Measurements from ENCODE around the gene NPTN. TPM values are rescaled to one million over a fixed set of nuclear protein-coding genes. Genes with fewer than 3 reads are reported as not detected.

NPTN gene
- total and polyA plus RNA-seq, 2 of the 13 experiments (the other 11 are each of a cell fraction or from before 2014, with no cell fraction given): 78.0 to 110 TPM

GRCh38 chr15:73570355-73571032 lies 62.7 kb downstream of the NPTN start:
- FAIRE-seq (no peak), DNase-seq (ENCODE audit: low spot score) (no peak), ATAC-seq (no peak)
- in situ Hi-C loops (cut with HindIII; ENCODE audit: extremely low pct_ligation_motif_present, low pct_unique_long_range_greater_than_20kb): no loop called here
- no peak overlapping the region for H3K4me2 ChIP-seq (ENCODE audit: low read depth, low read length)
- no peak for TF ChIP-seq ZNF101 (CRISPR knock-in tag; IDR thresholded peaks at IDR 0.05; ENCODE audit: borderline replicate concordance, low read depth)
- TF ChIP-seq FOXC1 (CRISPR knock-in tag; IDR thresholded peaks at IDR 0.05; ENCODE audit: borderline replicate concordance): no peak
- no peak for TF ChIP-seq TRAFD1 (CRISPR knock-in tag; IDR thresholded peaks at IDR 0.05; ENCODE audit: borderline replicate concordance)
- peaks cover 25 to 68% of the 10 kb centered on the region in 2 experiments for H3K36me3 ChIP-seq (replicated peaks in 1 of 2; ENCODE audit: control insufficient read depth in 1 of 2, insufficient read depth in 2 of 2, low read length in 2 of 2)
- H2AFZ ChIP-seq (ENCODE audit: low read length): no peak overlapping the region
- no peak overlapping the region for H3K9ac ChIP-seq (ENCODE audit: insufficient read depth, low read depth, low read length)
- no peaks in the 10 kb centered on the region for H3K79me2 ChIP-seq (ENCODE audit: insufficient read depth, low read length)
- no peaks in the 10 kb centered on the region for H3K27me3 ChIP-seq (ENCODE audit: control insufficient read depth in 1 of 2, insufficient read depth in 2 of 2, low read length in 2 of 2)
- POLR2A ChIA-PET: no interaction called here
- intact Hi-C loops (cut with micrococcal nuclease; ENCODE audit: unreplicated experiment): no loop called here
- no peaks in the 10 kb centered on the region for H3K4me1 ChIP-seq (ENCODE audit: insufficient read depth, low read length)
- BruUV-seq (replicated peaks): no TSS peak
- no peaks in the 10 kb centered on the region for H3K9me3 ChIP-seq (ENCODE audit: low read length)
- H3K4me3 ChIP-seq (replicated peaks in 1 of 3; ENCODE audit: insufficient read depth in 1 of 3, low read depth in 2 of 3, low read length in 3 of 3): no peak overlapping the region
- WGBS (ENCODE audit: low lambda C conversion rate): 96% methylated on average over 7 of the region's 7 CpGs
- CTCF ChIA-PET (ENCODE audit: low intra/inter-chr PET ratio, low total read pairs): no interaction called here
- no peak overlapping the region for H3K27ac ChIP-seq (ENCODE audit: extremely low read length, insufficient read depth, low read length)
- H4K20me1 ChIP-seq (ENCODE audit: insufficient read depth, low read length): no peaks in the 10 kb centered on the region

- CTCF ChIA-PET (ENCODE audit: low intra/inter-chr PET ratio, low total read pairs): no interaction called here
- no peaks in the 10 kb centered on the region for H4K20me1 ChIP-seq (ENCODE audit: insufficient read depth, low read length)
- intact Hi-C loops (cut with micrococcal nuclease; ENCODE audit: unreplicated experiment) (no loop called here), in situ Hi-C loops (cut with HindIII; ENCODE audit: extremely low pct_ligation_motif_present, low pct_unique_long_range_greater_than_20kb) (no loop called here)
- H3K4me1 ChIP-seq (ENCODE audit: insufficient read depth, low read length): no peaks in the 10 kb centered on the region
- no peak overlapping the region for H3K27ac ChIP-seq (ENCODE audit: extremely low read length, insufficient read depth, low read length)
- FAIRE-seq (no peak), ATAC-seq (no peak), DNase-seq (ENCODE audit: low spot score) (no peak)
- 100% methylated on average over 2 of the region's 3 CpGs for WGBS (ENCODE audit: low lambda C conversion rate)
- no peak overlapping the region for H3K4me2 ChIP-seq (ENCODE audit: low read depth, low read length)
- H2AFZ ChIP-seq (ENCODE audit: low read length): no peak overlapping the region
- no peak overlapping the region for H3K4me3 ChIP-seq (replicated peaks in 1 of 3; ENCODE audit: insufficient read depth in 1 of 3, low read depth in 2 of 3, low read length in 3 of 3)
- POLR2A ChIA-PET: no interaction called here
- no TSS peak for BruUV-seq (replicated peaks)
- H3K9me3 ChIP-seq (ENCODE audit: low read length): no peaks in the 10 kb centered on the region
- H3K36me3 ChIP-seq (replicated peaks in 1 of 2; ENCODE audit: control insufficient read depth in 1 of 2, insufficient read depth in 2 of 2, low read length in 2 of 2): peaks cover 30 to 76% of the 10 kb centered on the region in 2 experiments
- H3K9ac ChIP-seq (ENCODE audit: insufficient read depth, low read depth, low read length): no peak overlapping the region
- H3K27me3 ChIP-seq (ENCODE audit: control insufficient read depth in 1 of 2, insufficient read depth in 2 of 2, low read length in 2 of 2): no peaks in the 10 kb centered on the region
- H3K79me2 ChIP-seq (ENCODE audit: insufficient read depth, low read length): no peaks in the 10 kb centered on the region
- TF ChIP-seq FIP1L1 (IDR thresholded peaks at IDR 0.05; ENCODE audit: borderline replicate concordance, insufficient read depth, low read depth, low read length) (no peak), MXD1 (CRISPR knock-in tag; IDR thresholded peaks at IDR 0.05) (no peak), SKI (IDR thresholded peaks at IDR 0.05; ENCODE audit: partially characterized antibody) (no peak), ZFP37 (CRISPR knock-in tag; IDR thresholded peaks at IDR 0.05; ENCODE audit: borderline replicate concordance) (no peak), HOXD1 (CRISPR knock-in tag; IDR thresholded peaks at IDR 0.05) (no peak), RXRB (CRISPR knock-in tag; IDR thresholded peaks at IDR 0.05; ENCODE audit: borderline replicate concordance) (no peak), HMGXB4 (CRISPR knock-in tag; IDR thresholded peaks at IDR 0.05; ENCODE audit: borderline replicate concordance in 1 of 2, low read depth in 1 of 2) (no peak)
Measured at GRCh38 chr15:73569361-73569760, 63.8 kb downstream of the NPTN start.

Data from HepG2 (cell line).